ENCODE measurements around the gene NPPB. TPM values are rescaled to one million over a fixed set of nuclear protein-coding genes. Genes with fewer than 3 reads are reported as not detected.

NPPB gene
- total RNA-seq, 1 experiment from 2014 or later: 0.35 TPM

DNA sequence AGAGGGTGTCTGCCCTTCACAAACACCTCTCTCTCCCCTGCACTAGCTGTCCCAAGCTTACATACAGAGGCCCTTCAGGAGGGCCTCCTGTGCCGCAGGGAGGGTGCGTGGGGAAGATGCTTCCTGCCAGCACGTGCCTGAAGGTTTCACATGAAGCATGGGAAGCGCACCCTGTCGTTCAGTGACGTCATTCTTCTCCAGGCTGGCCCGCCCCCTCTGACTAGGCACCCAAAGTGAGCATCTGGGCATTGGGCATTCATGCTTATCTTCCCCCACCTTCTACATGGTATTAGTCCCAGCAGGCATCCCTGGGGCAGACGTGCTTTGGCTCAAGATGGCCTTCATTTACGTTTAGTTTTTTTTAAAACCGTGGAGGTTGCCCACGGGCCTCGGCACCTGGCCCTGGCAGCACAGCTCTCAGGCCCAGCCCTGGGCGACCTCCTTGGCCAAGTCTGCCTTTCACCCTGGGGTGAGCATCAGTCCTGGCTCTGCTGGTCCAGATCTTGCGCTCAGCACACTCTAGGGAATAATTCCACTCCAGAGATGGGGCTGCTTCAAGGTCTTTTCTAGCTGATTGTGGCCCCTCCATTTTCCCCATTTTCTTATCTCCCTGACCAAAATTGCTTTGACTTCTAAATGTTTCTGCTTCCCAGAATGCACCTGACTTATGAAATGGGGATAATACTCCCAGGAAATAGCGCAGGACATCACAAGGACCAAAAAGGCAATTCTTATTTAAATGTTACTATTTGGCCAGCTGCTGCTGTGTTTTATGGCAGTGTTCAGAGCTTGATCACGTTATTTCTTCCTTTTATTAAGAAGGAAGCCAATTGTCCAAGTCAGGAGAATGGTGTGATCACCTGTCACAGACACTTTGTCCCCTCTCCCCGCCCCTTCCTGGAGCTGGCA, 17.2 kb downstream of the NPPB start:
- Histone ChIP-seq H3K27ac (ENCODE audit: insufficient read length, low read depth, low read length) (no peak overlapping the region), H3K9ac (ENCODE audit: extremely low read depth, insufficient read length, low read length) (no peak overlapping the region), H4K5ac (ENCODE audit: insufficient read length, low read depth, low read length) (no peak overlapping the region), H3K9me3 (ENCODE audit: control insufficient read depth, low read depth, low read length) (no peaks in the 10 kb centered on the region), H2AFZ (ENCODE audit: low read length) (no peak overlapping the region), H3K4ac (ENCODE audit: low read depth, low read length) (no peak overlapping the region), H2BK120ac (ENCODE audit: low read depth, low read length, poor library complexity, severe bottlenecking) (no peak overlapping the region), H3K56ac (ENCODE audit: insufficient read length, low read depth, low read length) (no peak overlapping the region), H2BK12ac (ENCODE audit: insufficient read length, low read depth, low read length) (no peak overlapping the region), H3K4me2 (ENCODE audit: insufficient read depth, insufficient read length, low read length) (no peak overlapping the region), H2AK5ac (ENCODE audit: insufficient read length, low read length) (no peak overlapping the region), H3K18ac (ENCODE audit: insufficient read length, low read depth, low read length) (no peak overlapping the region), H2BK5ac (ENCODE audit: insufficient read length, low read length) (no peak overlapping the region), H2BK15ac (ENCODE audit: low read depth, low read length) (no peak overlapping the region), H4K91ac (ENCODE audit: insufficient read length, low read depth, low read length) (no peak overlapping the region), H3K79me2 (ENCODE audit: insufficient read depth, low read length) (no peaks in the 10 kb centered on the region), H4K8ac (replicated peaks; ENCODE audit: insufficient read length, low read depth, low read length) (no peak overlapping the region), H3K14ac (ENCODE audit: insufficient read depth, low read length) (no peak overlapping the region), H2BK20ac (ENCODE audit: low read depth, low read length, poor library complexity, severe bottlenecking) (no peak overlapping the region), H3K27me3 (ENCODE audit: insufficient read depth, low read length) (no peaks in the 10 kb centered on the region), H3K79me1 (ENCODE audit: insufficient read depth, low read depth, low read length, poor library complexity, severe bottlenecking) (no peaks in the 10 kb centered on the region), H3K23ac (ENCODE audit: insufficient read length, low read depth, low read length) (no peak overlapping the region), H3K4me1 (ENCODE audit: insufficient read depth, low read length) (no peaks in the 10 kb centered on the region), H4K20me1 (ENCODE audit: control insufficient read depth, insufficient read depth, insufficient read length) (no peaks in the 10 kb centered on the region), H3K23me2 (ENCODE audit: insufficient read length, low read depth, low read length, poor library complexity, severe bottlenecking) (no peaks in the 10 kb centered on the region), H3T11ph (ENCODE audit: low read length) (no peak overlapping the region)
- no CpG with 5 or more reads among the region's 17 CpGs for WGBS (ENCODE audit: extremely low coverage, insufficient read length, low lambda C conversion rate)
- Mint-ChIP-seq H3K36me3 (ENCODE audit: insufficient read depth in 1 of 3, low read depth in 3 of 3) (peaks cover 20 to 91% (median 77%) of the 10 kb centered on the region in 3 experiments; a peak in 6 of 7 replicates), H3K4me3 (no peak overlapping the region), H3K27ac (no peak overlapping the region), H3K27me3 (ENCODE audit: low read depth) (no peaks in the 10 kb centered on the region), H3K9me3 (no peaks in the 10 kb centered on the region), H3K4me1 (no peaks in the 10 kb centered on the region)
- no peak for DNase-seq
- no peak for TF ChIP-seq CTCF (conservative IDR thresholded peaks at IDR 0.05)
